Esophagus squamous epithelium (tissue), 5 donors: ENCODE results near the gene NPY4R2. TPM values are rescaled to one million over a fixed set of nuclear protein-coding genes. Genes with fewer than 3 reads are reported as not detected.
"Not testable (repeated sequence)": the region's sequence is repeated elsewhere in the genome, so short reads cannot be mapped to it uniquely, and the experiment has no call there.

Source experiments
- DNase-seq: peaks from one replicate; lab custom pipeline; 2025; lab: John Stamatoyannopoulos, UW
- H3K27ac ChIP-seq, 4 donors: fragments of 200-600 bp; sonication (generic); one replicate each; pipeline ENCODE4 v1.5.1; 2016 to 2019; ENCODE audit warnings: mild to moderate bottlenecking in 1 of 4
- H3K27me3 ChIP-seq, 4 donors: fragments of 200-600 bp; sonication (generic); 1 replicate in 3 of 4; 2 replicates in 1 of 4; pipeline versions ENCODE4 v1.5.1 to v1.6.0; 2017 to 2021; ENCODE audit warnings: antibody characterized with exemption in 1 of 4
- H3K36me3 ChIP-seq, 3 donors: fragments of 200-600 bp; sonication (generic); one replicate each; pipeline ENCODE4 v1.5.1; 2016 to 2019
- H3K4me1 ChIP-seq, 3 donors: fragments of 200-600 bp; sonication (generic); one replicate each; pipeline ENCODE4 v1.5.1; 2017 to 2019
- H3K4me3 ChIP-seq, 4 donors: fragments of 200-600 bp; sonication (generic); 1 replicate in 3 of 4; 2 replicates in 1 of 4; pipeline ENCODE4 v1.5.1; 2016 to 2019; ENCODE audit warnings: mild to moderate bottlenecking in 2 of 4, moderate library complexity in 1 of 4
- H3K9me3 ChIP-seq, 3 donors: fragments of 200-600 bp; sonication (generic); one replicate each; pipeline ENCODE4 v1.5.1; 2016 to 2019
- WGBS, 2 donors: methylation state at CpG; one replicate each; pipeline ENCODE4 v1.1.5; 2018; 5-methylcytosine and 5-hydroxymethylcytosine counted together
- intact Hi-C: fragments of 100-400 bp; cut with DNase I; formaldehyde crosslinking; loops from one replicate; pipeline ENCODE4 v1.15.0; 2022
- total RNA-seq, 4 donors: library from RNA; depleted of rRNA; stranded (reverse); fragments of >200 nt; gene quantifications; one replicate each; pipeline ENCODE4 v1.1.0, GENCODE V29; 2016
- donor health status: DM: yes; HTN: yes; CAD: no.

NPY4R2 gene
- total RNA-seq, 4 donors from 2014 or later: not detected

GRCh38 chr10:47941379-47941778 lies 22.9 kb downstream of the NPY4R2 start:
- H3K4me1 ChIP-seq, intact Hi-C loops, H3K36me3 ChIP-seq, H3K4me3 ChIP-seq, H3K9me3 ChIP-seq, H3K27me3 ChIP-seq, H3K27ac ChIP-seq, DNase-seq: not testable (repeated sequence)
- 12 to 17% methylated on average over 5 of the region's 6 CpGs for WGBS, 2 donors

GRCh38 chr10:47942351-47943019 lies 24.0 kb downstream of the NPY4R2 start:
- H3K4me3 ChIP-seq, H3K9me3 ChIP-seq, H3K27ac ChIP-seq, DNase-seq, H3K4me1 ChIP-seq, intact Hi-C loops, H3K36me3 ChIP-seq, H3K27me3 ChIP-seq: not testable (repeated sequence)
- no CpG with 5 or more reads among the region's 8 CpGs for WGBS, 2 donors

GRCh38 chr10:47943328-47943727 lies 24.9 kb downstream of the NPY4R2 start:
- H3K27me3 ChIP-seq, H3K4me3 ChIP-seq, intact Hi-C loops, H3K27ac ChIP-seq, H3K9me3 ChIP-seq, DNase-seq, H3K4me1 ChIP-seq, H3K36me3 ChIP-seq: not testable (repeated sequence)
- WGBS, 2 donors: no CpG with 5 or more reads among the region's 4 CpGs

GRCh38 chr10:47947424-47947823 lies 29.0 kb downstream of the NPY4R2 start:
- H3K27ac ChIP-seq, H3K4me3 ChIP-seq, H3K4me1 ChIP-seq, intact Hi-C loops, H3K27me3 ChIP-seq, H3K36me3 ChIP-seq, H3K9me3 ChIP-seq, DNase-seq: not testable (repeated sequence)
- WGBS, 2 donors: 71 to 73% methylated on average over 1 of the region's 1 CpG

- H3K4me1 ChIP-seq, H3K27me3 ChIP-seq, H3K27ac ChIP-seq, H3K9me3 ChIP-seq, intact Hi-C loops, H3K36me3 ChIP-seq, H3K4me3 ChIP-seq, DNase-seq: not testable (repeated sequence)
- WGBS, 2 donors: 78 to 83% methylated on average over 4 to 7 of the region's 8 CpGs
Measured at GRCh38 chr10:47957158-47957557, 38.7 kb downstream of the NPY4R2 start.

- H3K27ac ChIP-seq, H3K4me1 ChIP-seq, H3K27me3 ChIP-seq, DNase-seq, intact Hi-C loops, H3K9me3 ChIP-seq, H3K4me3 ChIP-seq, H3K36me3 ChIP-seq: not testable (repeated sequence)
- WGBS, 2 donors: 47% methylated on average over 3 of the region's 5 CpGs; no CpG with 5 or more reads in 1 of the 2 donors
Measured at GRCh38 chr10:47959677-47960076, 41.2 kb downstream of the NPY4R2 start.

GRCh38 chr10:47960699-47961098 lies 42.2 kb downstream of the NPY4R2 start:
- H3K9me3 ChIP-seq, H3K4me1 ChIP-seq, H3K27ac ChIP-seq, H3K4me3 ChIP-seq, H3K36me3 ChIP-seq, H3K27me3 ChIP-seq, DNase-seq, intact Hi-C loops: not testable (repeated sequence)
- no CpG with 5 or more reads among the region's 2 CpGs for WGBS, 2 donors

GRCh38 chr10:47962785-47963184 lies 44.3 kb downstream of the NPY4R2 start:
- no CpG with 5 or more reads among the region's 5 CpGs for WGBS, 2 donors
- intact Hi-C loops: not testable (repeated sequence)

GRCh38 chr10:47964280-47965063 lies 46.0 kb downstream of the NPY4R2 start:
- intact Hi-C loops, H3K9me3 ChIP-seq, H3K27me3 ChIP-seq, H3K4me3 ChIP-seq, H3K36me3 ChIP-seq, H3K27ac ChIP-seq, H3K4me1 ChIP-seq, DNase-seq: not testable (repeated sequence)
- WGBS, 2 donors: no CpG with 5 or more reads among the region's 14 CpGs

More at GRCh38 chr10:47962785-47963184, 44.3 kb downstream of the NPY4R2 start:
- not testable (repeated sequence) for H3K27me3 ChIP-seq, H3K27ac ChIP-seq, H3K36me3 ChIP-seq, H3K4me3 ChIP-seq, DNase-seq, H3K4me1 ChIP-seq, H3K9me3 ChIP-seq

- DNase-seq, H3K9me3 ChIP-seq, intact Hi-C loops, H3K27ac ChIP-seq, H3K36me3 ChIP-seq, H3K4me1 ChIP-seq, H3K27me3 ChIP-seq, H3K4me3 ChIP-seq: not testable (repeated sequence)
- 73 to 80% methylated on average over 3 to 4 of the region's 6 CpGs for WGBS, 2 donors
Measured at GRCh38 chr10:47968988-47969387, 50.5 kb downstream of the NPY4R2 start.

- not testable (repeated sequence) for H3K9me3 ChIP-seq, DNase-seq, H3K27ac ChIP-seq
Measured at GRCh38 chr10:47970047-47970446, 51.6 kb downstream of the NPY4R2 start.

GRCh38 chr10:47971598-47971997 lies 53.1 kb downstream of the NPY4R2 start:
- H3K4me1 ChIP-seq, DNase-seq, H3K4me3 ChIP-seq, H3K27me3 ChIP-seq, H3K9me3 ChIP-seq, intact Hi-C loops, H3K27ac ChIP-seq, H3K36me3 ChIP-seq: not testable (repeated sequence)
- no CpG with 5 or more reads among the region's 5 CpGs for WGBS, 2 donors

More at GRCh38 chr10:47970047-47970446, 51.6 kb downstream of the NPY4R2 start:
- H3K27me3 ChIP-seq, intact Hi-C loops, H3K4me3 ChIP-seq, H3K36me3 ChIP-seq, H3K4me1 ChIP-seq: not testable (repeated sequence)
- 25 to 62% methylated on average over 2 of the region's 3 CpGs for WGBS, 2 donors

GRCh38 chr10:47972077-47972476 lies 53.6 kb downstream of the NPY4R2 start:
- H3K4me1 ChIP-seq, intact Hi-C loops, H3K9me3 ChIP-seq, H3K27me3 ChIP-seq, H3K27ac ChIP-seq, DNase-seq, H3K4me3 ChIP-seq, H3K36me3 ChIP-seq: not testable (repeated sequence)
- no CpG with 5 or more reads among the region's 2 CpGs for WGBS, 2 donors
